Parathyroid adenoma (tissue), 2 donors: ENCODE results near the gene RO60.

ENCODE experiments used
- H2AFZ ChIP-seq: fragments of 300-600 bp; sonication (generic); one replicate; pipeline ENCODE4 v1.7.0; 2017; ENCODE audit warnings: antibody characterized with exemption, mild to moderate bottlenecking
- H3K27ac ChIP-seq: fragments of 300-600 bp; sonication (generic); one replicate; pipeline ENCODE4 v1.7.0; 2017
- H3K27me3 ChIP-seq: fragments of 300-600 bp; sonication (generic); one replicate; pipeline ENCODE4 v1.7.0; 2017; ENCODE audit warnings: low read length; ENCODE audit not compliant: control insufficient read depth, insufficient read depth
- H3K36me3 ChIP-seq: fragments of 300-600 bp; sonication (generic); one replicate; pipeline ENCODE4 v1.7.0; 2017; ENCODE audit warnings: low read length; ENCODE audit not compliant: control insufficient read depth, insufficient read depth
- H3K4me1 ChIP-seq: fragments of 300-600 bp; sonication (generic); one replicate; pipeline ENCODE4 v1.7.0; 2017; ENCODE audit warnings: control low read depth
- H3K4me2 ChIP-seq: fragments of 300-600 bp; sonication (generic); one replicate; pipeline ENCODE4 v1.7.0; 2017; ENCODE audit warnings: low read length
- H3K4me3 ChIP-seq: fragments of 300-600 bp; sonication (generic); one replicate; pipeline ENCODE4 v1.7.0; 2017; ENCODE audit warnings: low read depth, low read length
- H3K79me2 ChIP-seq: fragments of 300-600 bp; sonication (generic); one replicate; pipeline ENCODE4 v1.7.0; 2017; ENCODE audit warnings: control low read depth
- H3K9ac ChIP-seq: fragments of 300-600 bp; sonication (generic); one replicate; pipeline ENCODE4 v1.7.0; 2017; ENCODE audit warnings: mild to moderate bottlenecking
- H3K9me3 ChIP-seq: fragments of 300-600 bp; sonication (generic); one replicate; pipeline ENCODE4 v1.7.0; 2017; ENCODE audit warnings: low read length; ENCODE audit not compliant: control insufficient read depth
- CTCF ChIP-seq: fragments of 300-600 bp; sonication (generic); IDR thresholded peaks from one replicate; pipeline ENCODE4 v1.7.0; 2017; ENCODE audit warnings: antibody characterized with exemption, mild to moderate bottlenecking
- donor health status: primary hyperparathyroidism.

RO60 gene

DNA sequence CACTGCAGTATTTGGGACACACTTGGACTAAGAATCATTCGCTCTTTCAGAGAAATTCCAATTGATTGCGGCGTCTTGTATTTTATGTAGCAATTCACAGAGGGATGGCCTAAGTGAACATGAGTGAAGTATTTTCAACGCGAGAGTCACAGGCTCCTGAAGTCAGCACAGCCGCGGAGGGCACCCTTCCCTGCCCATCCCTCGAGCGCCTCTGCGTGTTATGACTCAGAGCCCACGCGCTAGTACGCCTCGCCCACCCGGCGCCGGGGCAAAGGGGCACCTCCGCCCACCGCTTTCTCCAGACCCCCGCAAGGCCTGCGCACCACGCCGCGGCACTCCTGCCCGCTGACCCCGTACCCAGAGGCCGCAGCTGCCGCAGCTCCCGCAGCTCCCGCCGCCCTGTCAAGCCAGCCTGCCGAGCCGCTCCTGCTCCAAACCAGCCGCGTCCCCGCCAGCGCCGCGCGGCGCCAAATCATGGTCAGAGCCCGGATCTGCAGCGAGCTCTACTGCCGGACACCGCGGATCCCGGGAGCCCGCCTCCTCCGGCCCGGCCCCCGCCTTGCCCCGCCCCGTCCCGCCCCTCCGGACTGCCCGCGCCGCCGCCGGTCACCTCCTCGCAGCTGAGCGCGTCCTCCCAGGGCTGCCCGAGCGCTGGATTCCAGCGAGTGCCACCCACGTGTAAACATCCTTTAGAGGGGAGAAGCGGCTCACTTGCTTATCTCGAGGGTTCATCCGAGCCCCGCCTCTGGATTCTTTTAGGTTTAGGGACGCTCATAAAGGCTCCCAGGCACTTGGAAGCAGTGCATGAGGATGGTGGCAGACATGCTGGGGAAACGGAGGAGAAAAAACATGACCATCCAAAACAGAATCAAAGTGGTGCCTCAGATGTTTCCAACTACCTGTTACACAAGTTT is 45.8 kb downstream of the RO60 start, which contains the start of gene GLRX2:
Gene GLRX2 (minus strand): TSS at position 508 of the 914 bp plus-strand sequence. CDS start 32 bp downstream, at position 476.
- peak within 1 kb of the TSS; percentile 91 for H3K4me2 ChIP-seq
- H3K27me3 ChIP-seq = no peaks in the 10 kb centered on the region
- H3K27ac ChIP-seq = peak within 1 kb of the TSS; percentile 72
- peaks cover 4% of the 10 kb centered on the region for H3K79me2 ChIP-seq
- H3K9me3 ChIP-seq = no peaks in the 10 kb centered on the region
- H2AFZ ChIP-seq = peak within 1 kb of the TSS; percentile 89
- no peak for TF ChIP-seq CTCF
- H3K4me1 ChIP-seq = no peaks in the 10 kb centered on the region
- no peak within 1 kb of the TSS for H3K9ac ChIP-seq
- H3K36me3 ChIP-seq = no peaks in the 10 kb centered on the region
- peak within 1 kb of the TSS; percentile 77 for H3K4me3 ChIP-seq

DNA sequence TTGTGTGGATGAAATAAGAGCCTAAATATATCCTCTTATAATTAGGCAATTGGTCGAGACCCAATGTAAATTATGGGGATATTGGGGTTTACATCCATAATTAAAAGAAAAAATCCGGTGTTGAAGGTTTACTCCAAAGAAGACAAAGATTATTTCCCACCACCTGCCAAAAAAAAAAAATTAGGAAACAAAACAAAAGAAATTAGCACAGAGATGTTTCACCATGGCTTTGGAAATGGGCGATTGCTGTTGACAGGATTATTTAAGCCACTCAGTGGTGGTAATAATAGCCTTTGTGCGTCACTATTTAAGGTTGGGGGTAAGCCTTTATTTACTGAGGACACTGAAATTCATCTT is 46.4 kb downstream of the RO60 start:
- Histone ChIP-seq H3K79me2 (peaks cover 4% of the 10 kb centered on the region), H3K27me3 (no peaks in the 10 kb centered on the region), H2AFZ (peak overlapping the region; percentile 89), H3K9ac (no peak overlapping the region), H3K4me2 (peak overlapping the region; percentile 91), H3K4me1 (no peaks in the 10 kb centered on the region), H3K4me3 (peak overlapping the region; percentile 77), H3K36me3 (no peaks in the 10 kb centered on the region), H3K27ac (peak overlapping the region; percentile 72), H3K9me3 (no peaks in the 10 kb centered on the region)
- no peak for TF ChIP-seq CTCF

DNA sequence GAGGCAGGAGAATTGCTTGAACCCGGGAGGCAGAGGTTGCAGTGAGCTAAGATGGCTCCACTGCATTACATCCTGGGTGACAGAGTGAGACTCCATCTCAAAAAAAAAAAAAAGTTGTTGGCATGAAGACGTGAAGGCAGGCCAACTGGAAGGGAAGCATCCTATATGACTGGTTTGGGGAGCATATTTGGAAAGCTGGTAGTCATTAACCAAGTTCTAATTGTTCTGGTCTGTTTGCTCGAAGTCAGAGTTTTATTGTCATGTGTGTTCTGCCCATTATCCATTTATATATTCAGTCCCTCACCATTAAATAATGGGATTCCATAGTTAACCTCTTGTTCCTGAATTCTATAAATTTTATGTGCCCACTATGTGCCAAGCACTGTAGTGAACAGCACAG is 49.1 kb downstream of the RO60 start:
- no peak overlapping the region for H2AFZ ChIP-seq
- H3K4me1 ChIP-seq = no peaks in the 10 kb centered on the region
- H3K27me3 ChIP-seq = no peaks in the 10 kb centered on the region
- H3K36me3 ChIP-seq = no peaks in the 10 kb centered on the region
- no peak for TF ChIP-seq CTCF
- no peak overlapping the region for H3K9ac ChIP-seq
- H3K27ac ChIP-seq = no peak overlapping the region
- no peaks in the 10 kb centered on the region for H3K9me3 ChIP-seq
- H3K4me2 ChIP-seq = no peak overlapping the region
- no peak overlapping the region for H3K4me3 ChIP-seq
- no peaks in the 10 kb centered on the region for H3K79me2 ChIP-seq
